H1 (cell line): ENCODE data around the gene PRRG1. TPM values are rescaled to one million over a fixed set of nuclear protein-coding genes. Genes with fewer than 3 reads are reported as not detected.

Source experiments
- CTCF ChIA-PET: fragments of 300-600 bp; sonication (Branson Sonifier 250); formaldehyde crosslinking; loops from one replicate; lab custom pipeline; 2021; ENCODE audit not compliant: partially characterized antibody; lab: Charles Lee
- POLR2A ChIA-PET: fragments of 300-600 bp; sonication (Branson Sonifier 250); formaldehyde crosslinking; loops from one replicate; lab custom pipeline; 2021; ENCODE audit warnings: inconsistent platforms; ENCODE audit not compliant: partially characterized antibody; lab: Charles Lee
- DNase-seq, 2 experiments: peaks; one replicate each; pipeline versions ENCODE4 v3.0.0 to v3.0.0-alpha.2; 2010 to 2022; ENCODE audit warnings: low spot score in 2 of 2, low read depth in 1 of 2, mixed read lengths in 1 of 2
- FAIRE-seq: peaks from 2 replicates; lab custom pipeline; 2011; peaks lifted over from hg19 to GRCh38; lab: Jason Lieb, UNC
- H2AFZ ChIP-seq: 2 replicates; pipeline ENCODE4 v1.8.1; 2012; ENCODE audit warnings: low read length, inconsistent platforms
- H2AK5ac ChIP-seq: 2 replicates; pipeline ENCODE4 v1.6.1; 2013; ENCODE audit warnings: low read depth, low read length
- H2BK120ac ChIP-seq: replicated peaks from 2 replicates; pipeline ENCODE3; 2013; ENCODE audit warnings: low read depth, low read length, inconsistent platforms
- H2BK12ac ChIP-seq: 2 replicates; pipeline ENCODE4 v1.6.1; 2013; ENCODE audit warnings: low read depth, low read length
- H2BK15ac ChIP-seq: 2 replicates; pipeline ENCODE4 v1.6.1; 2013; ENCODE audit warnings: low read length
- H2BK20ac ChIP-seq: 2 replicates; pipeline ENCODE4 v1.6.1; 2013; ENCODE audit warnings: low read length
- H2BK5ac ChIP-seq: 2 replicates; pipeline ENCODE4 v1.6.1; 2013; ENCODE audit warnings: low read depth, low read length
- H3K14ac ChIP-seq: 2 replicates; pipeline ENCODE4 v1.6.1; 2013; ENCODE audit warnings: inconsistent platforms; ENCODE audit not compliant: insufficient read length
- H3K18ac ChIP-seq: 2 replicates; pipeline ENCODE4 v1.6.1; 2013; ENCODE audit warnings: low read length; ENCODE audit errors: extremely low read depth
- H3K23ac ChIP-seq: 2 replicates; pipeline ENCODE4 v1.6.1; 2013; ENCODE audit warnings: inconsistent platforms; ENCODE audit not compliant: insufficient read length
- H3K23me2 ChIP-seq: 2 replicates; pipeline ENCODE4 v1.6.1; 2013; ENCODE audit warnings: low read depth, low read length
- H3K27ac ChIP-seq: 2 replicates; pipeline ENCODE4 v1.6.1; 2011; ENCODE audit warnings: low read depth, low read length, inconsistent platforms
- H3K27me3 ChIP-seq, 4 experiments: replicated peaks in 1 of 4; 1 replicate in 1 of 4; 2 replicates in 3 of 4; pipeline versions ENCODE4 v1.6.1 to v1.8.1; 2011 to 2013; ENCODE audit warnings: low read length in 3 of 4, mild to moderate bottlenecking in 3 of 4, inconsistent platforms in 2 of 4, mixed read lengths in 2 of 4, moderate library complexity in 1 of 4; ENCODE audit not compliant: control insufficient read depth in 3 of 4, insufficient read depth in 3 of 4; ENCODE audit errors: extremely low read depth in 1 of 4
- H3K36me3 ChIP-seq, 4 experiments: 2 replicates each; pipeline versions ENCODE4 v1.6.1 to v1.8.1; 2011 to 2013; ENCODE audit warnings: mild to moderate bottlenecking in 4 of 4, low read length in 3 of 4, moderate library complexity in 2 of 4, control low read depth in 1 of 4, inconsistent platforms in 1 of 4; ENCODE audit not compliant: insufficient read depth in 4 of 4, control insufficient read depth in 2 of 4
- H3K4ac ChIP-seq: replicated peaks from 2 replicates; pipeline ENCODE3; 2013; ENCODE audit warnings: low read length, low read depth, mixed read lengths, inconsistent platforms; ENCODE audit not compliant: insufficient read length
- H3K4me1 ChIP-seq, 4 experiments: replicated peaks in 1 of 4; 1 replicate in 1 of 4; 2 replicates in 3 of 4; pipeline versions ENCODE4 v1.6.1 to v1.8.1; 2011 to 2013; ENCODE audit warnings: low read length in 3 of 4, inconsistent platforms in 2 of 4, mixed read lengths in 1 of 4; ENCODE audit not compliant: insufficient read depth in 4 of 4, control insufficient read depth in 3 of 4
- H3K4me2 ChIP-seq, 2 experiments: 2 replicates each; pipeline versions ENCODE4 v1.6.1 to v1.8.1; 2011 to 2013; ENCODE audit warnings: low read depth in 2 of 2, low read length in 2 of 2, control low read depth in 1 of 2, inconsistent platforms in 1 of 2, mild to moderate bottlenecking in 1 of 2; ENCODE audit not compliant: insufficient read depth in 1 of 2
- H3K4me3 ChIP-seq, 4 experiments: fragments of 200-600, 300-600 bp in 1 of 4; sonication (generic), shearing (Covaris generic), sonication (Bioruptor Twin) in 1 of 4; 2 replicates each; pipeline versions ENCODE4 v1.5.1 to v1.8.1; 2011 to 2016; ENCODE audit warnings: low read length in 4 of 4, low read depth in 3 of 4, control low read depth in 2 of 4, inconsistent platforms in 2 of 4, mild to moderate bottlenecking in 2 of 4, mixed read lengths in 1 of 4, moderate library complexity in 1 of 4; ENCODE audit not compliant: insufficient read depth in 2 of 4; ENCODE audit errors: extremely low read depth in 1 of 4
- H3K56ac ChIP-seq: replicated peaks from 2 replicates; pipeline ENCODE3; 2013; ENCODE audit warnings: low read depth, mild to moderate bottlenecking, mixed read lengths, low read length, inconsistent platforms; ENCODE audit not compliant: insufficient read length
- H3K79me1 ChIP-seq: 2 replicates; pipeline ENCODE4 v1.6.1; 2013; ENCODE audit warnings: low read depth, low read length, control low read depth
- H3K79me2 ChIP-seq, 2 experiments: 2 replicates each; pipeline versions ENCODE4 v1.6.1 to v1.8.1; 2012 to 2013; ENCODE audit warnings: low read length in 2 of 2, mild to moderate bottlenecking in 2 of 2, inconsistent platforms in 1 of 2; ENCODE audit not compliant: insufficient read depth in 2 of 2, control insufficient read depth in 1 of 2
- H3K9ac ChIP-seq, 4 experiments: replicated peaks in 1 of 4; 1 replicate in 1 of 4; 2 replicates in 3 of 4; pipeline versions ENCODE4 v1.6.1 to v1.8.1; 2011 to 2013; ENCODE audit warnings: low read depth in 3 of 4, low read length in 3 of 4, control low read depth in 2 of 4, mild to moderate bottlenecking in 2 of 4, moderate library complexity in 2 of 4, inconsistent platforms in 1 of 4; ENCODE audit errors: extremely low read depth in 1 of 4
- H3K9me3 ChIP-seq, 2 experiments: 2 replicates each; pipeline versions ENCODE4 v1.6.1 to v1.8.1; 2012 to 2013; ENCODE audit warnings: mild to moderate bottlenecking in 2 of 2, moderate library complexity in 2 of 2, control low read depth in 1 of 2, inconsistent platforms in 1 of 2, low read depth in 1 of 2, low read length in 1 of 2, mixed read lengths in 1 of 2; ENCODE audit not compliant: insufficient read depth in 2 of 2
- H4K20me1 ChIP-seq, 2 experiments: replicated peaks in 1 of 2; 2 replicates each; pipeline versions ENCODE3 to v1.8.1; 2011 to 2013; ENCODE audit warnings: inconsistent platforms in 2 of 2, low read length in 2 of 2, mild to moderate bottlenecking in 1 of 2; ENCODE audit not compliant: insufficient read depth in 2 of 2, control insufficient read depth in 1 of 2
- H4K5ac ChIP-seq: 2 replicates; pipeline ENCODE4 v1.6.1; 2013; ENCODE audit warnings: low read length, low read depth, mixed read lengths, inconsistent platforms; ENCODE audit not compliant: insufficient read length
- H4K8ac ChIP-seq: 2 replicates; pipeline ENCODE4 v1.8.0; 2013; ENCODE audit warnings: mild to moderate bottlenecking, moderate library complexity, low read length, inconsistent platforms; ENCODE audit not compliant: insufficient read depth; ENCODE audit errors: extremely low read depth
- H4K91ac ChIP-seq: replicated peaks from 2 replicates; pipeline ENCODE3; 2013; ENCODE audit warnings: low read length, mixed read lengths, inconsistent platforms; ENCODE audit not compliant: insufficient read length
- CREB1 ChIP-seq: IDR thresholded peaks from 2 replicates; pipeline ENCODE4 v1.6.1; 2012; ENCODE audit warnings: inconsistent platforms
- HDAC2 ChIP-seq, 2 experiments: fragments of 300-600 bp in 1 of 2; sonication (generic) in 1 of 2; IDR thresholded peaks; 2 replicates each; pipeline ENCODE4 v1.6.1; 2011 to 2012; ENCODE audit warnings: low read depth in 2 of 2, low read length in 2 of 2, mild to moderate bottlenecking in 2 of 2, moderate library complexity in 2 of 2, borderline replicate concordance in 1 of 2, inconsistent platforms in 1 of 2
- YY1 ChIP-seq: IDR thresholded peaks from 2 replicates; pipeline ENCODE4 v1.6.1; 2011; ENCODE audit warnings: low read depth, mild to moderate bottlenecking, low read length
- WGBS, 2 experiments: shearing (Covaris generic) in 1 of 2; methylation state at CpG; one replicate each; pipeline versions ENCODE4 v1.1.6 to v1.1.7; 2013 to 2015; ENCODE audit warnings: low lambda C conversion rate in 2 of 2, mixed read lengths in 2 of 2, inconsistent platforms in 1 of 2, low coverage in 1 of 2, missing lambda C conversion rate in 1 of 2; ENCODE audit not compliant: insufficient replicate concordance in 2 of 2, insufficient coverage in 1 of 2, insufficient read length in 1 of 2; ENCODE audit errors: extremely low coverage in 1 of 2, missing lambda C conversion rate in 1 of 2; 5-methylcytosine and 5-hydroxymethylcytosine counted together
- polyA plus RNA-seq, 7 experiments: library from polyadenylated mRNA; depleted of rRNA in 3 of 7; stranded (reverse) in 5 of 7; unstranded in 2 of 7; fragments of >200 nt in 5 of 7; fragments of 200-250 nt in 2 of 7; gene quantifications; 1 replicate in 5 of 7; 2 replicates in 1 of 7; 4 replicates in 1 of 7; pipeline versions ENCODE4 v1.2.1 to v1.2.3, GENCODE V29; 2011 to 2013; ENCODE audit warnings: missing spikeins in 2 of 7, mixed read lengths in 2 of 7
- total RNA-seq: library from RNA; stranded (reverse); fragmentation: NEBNext Ultra II Directional; extraction: Animal tissue kit (Norgen Biotek cat#: 25700); gene quantifications from 2 replicates; pipeline ENCODE4 v1.2.1, GENCODE V29; 2021

The PRRG1 gene
- total and polyA plus RNA-seq, 2 of the 8 experiments (the other 6 are each of a cell fraction or from before 2014, with no cell fraction given) = 10.2 to 10.5 TPM

DNA sequence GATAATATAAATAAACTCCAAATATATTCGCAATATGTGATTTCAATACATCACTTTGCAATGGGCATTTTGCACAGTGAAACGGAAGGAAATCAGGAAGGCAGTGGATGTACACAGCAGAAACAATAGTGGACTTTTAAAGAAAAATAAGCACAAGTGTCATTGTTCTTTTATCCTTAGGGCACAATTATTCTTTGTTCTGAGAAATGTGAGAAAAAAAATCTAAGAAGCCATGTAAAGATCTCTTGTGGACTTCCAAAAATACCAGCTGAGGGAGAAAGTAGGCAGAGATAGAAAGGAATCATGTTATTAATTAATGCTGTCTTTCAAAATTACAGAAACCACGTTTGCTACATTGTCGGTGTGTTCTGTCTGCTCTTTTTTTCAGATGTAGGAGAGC lies 17.6 kb upstream of the PRRG1 start:
- Histone ChIP-seq H3K79me2 (no peaks in the 10 kb centered on the region), H2BK20ac (no peak overlapping the region), H3K4ac (no peak overlapping the region), H3K18ac (no peak overlapping the region), H2BK12ac (no peak overlapping the region), H3K14ac (no peak overlapping the region), H3K4me2 (no peak overlapping the region), H3K56ac (no peak overlapping the region), H3K27me3 (no peaks in the 10 kb centered on the region), H2BK120ac (no peak overlapping the region), H4K8ac (no peak overlapping the region), H3K23ac (no peak overlapping the region), H2AK5ac (no peak overlapping the region), H3K79me1 (no peaks in the 10 kb centered on the region), H2BK15ac (no peak overlapping the region), H3K9ac (no peak overlapping the region), H3K27ac (no peak overlapping the region), H3K36me3 (no peaks in the 10 kb centered on the region), H4K20me1 (no peaks in the 10 kb centered on the region), H3K4me1 (no peaks in the 10 kb centered on the region), H4K5ac (no peak overlapping the region), H3K9me3 (no peaks in the 10 kb centered on the region), H2BK5ac (no peak overlapping the region), H4K91ac (no peak overlapping the region), H3K23me2 (no peaks in the 10 kb centered on the region), H2AFZ (no peak overlapping the region), H3K4me3 (no peak overlapping the region)
- WGBS, 2 experiments = 92% methylated on average over 4 of the region's 4 CpGs; no CpG with 5 or more reads in 1 of the 2 experiments
- DNase-seq (no peak), FAIRE-seq (no peak)
- POLR2A ChIA-PET = no interaction called here
- CTCF ChIA-PET = interaction anchor here (1.0 kb wide), 1 partner anchor 8 kb away, joined by 4 read pairs; no protein-coding TSS in a partner anchor
- no peak for TF ChIP-seq CREB1
- TF ChIP-seq HDAC2 (IDR thresholded peaks at IDR 0.05; ENCODE audit: borderline replicate concordance in 1 of 2, low read depth in 2 of 2, low read length in 2 of 2) = no peak
- TF ChIP-seq YY1 = no peak
